IMR-90 (cell line): ENCODE data around the gene PTPRN2. TPM values are rescaled to one million over a fixed set of nuclear protein-coding genes. Genes with fewer than 3 reads are reported as not detected.

ENCODE experiments used
- ATAC-seq: fragments of 200-7000 bp; cut with Tn5 transposase; 2 replicates; pipeline ENCODE4 v1.9.1; 2020; ENCODE audit warnings: low read depth, mild to moderate bottlenecking, moderate library complexity
- BruUV-seq: library from RNA; stranded (reverse); fragments of 400-500 nt; replicated peaks from 2 replicates; lab custom pipeline; 2021; lab: Mats Ljungman, UMichigan
- CTCF ChIA-PET: fragments of 300-600 bp; formaldehyde crosslinking; extraction: SDS; loops from one replicate; lab custom pipeline; 2021; ENCODE audit warnings: antibody characterized with exemption; lab: Yijun Ruan, JAX
- POLR2A ChIA-PET: fragments of 300-600 bp; sonication (Branson Sonifier 250); formaldehyde crosslinking; loops from one replicate; lab custom pipeline; 2022; ENCODE audit warnings: antibody characterized with exemption; ENCODE audit not compliant: unreplicated experiment; lab: Charles Lee
- DNase-seq: peaks from one replicate; pipeline ENCODE4 v3.0.0; 2013
- H2AFZ ChIP-seq: replicated peaks from 2 replicates; pipeline ENCODE3; 2013; ENCODE audit warnings: low read length, mild to moderate bottlenecking; ENCODE audit not compliant: poor library complexity
- H2AK5ac ChIP-seq: 2 replicates; pipeline ENCODE4 v1.6.1; 2013; ENCODE audit warnings: low read depth, low read length, inconsistent platforms
- H2AK9ac ChIP-seq: replicated peaks from 2 replicates; pipeline ENCODE3; 2013; ENCODE audit warnings: mild to moderate bottlenecking, low read depth, low read length, moderate library complexity; ENCODE audit not compliant: poor library complexity
- H2BK120ac ChIP-seq: 2 replicates; pipeline ENCODE4 v1.6.1; 2013; ENCODE audit warnings: low read depth, low read length, inconsistent platforms
- H2BK15ac ChIP-seq: 3 replicates; pipeline ENCODE4 v1.6.1; 2013; ENCODE audit warnings: low read depth, low read length, inconsistent platforms
- H2BK20ac ChIP-seq: 2 replicates; pipeline ENCODE4 v1.6.1; 2013; ENCODE audit warnings: low read depth, mild to moderate bottlenecking, inconsistent platforms, low read length, moderate library complexity
- H2BK5ac ChIP-seq: 2 replicates; pipeline ENCODE4 v1.6.1; 2013; ENCODE audit warnings: mild to moderate bottlenecking, low read depth, low read length, inconsistent platforms; ENCODE audit not compliant: poor library complexity, severe bottlenecking
- H3K14ac ChIP-seq: replicated peaks from 2 replicates; pipeline ENCODE4 v1.6.1; 2013; ENCODE audit warnings: low read depth, low read length, inconsistent platforms
- H3K18ac ChIP-seq: 2 replicates; pipeline ENCODE4 v1.6.1; 2013; ENCODE audit warnings: low read depth, low read length, control low read depth
- H3K23ac ChIP-seq: 2 replicates; pipeline ENCODE4 v1.6.1; 2013; ENCODE audit warnings: low read depth, low read length, inconsistent platforms
- H3K27ac ChIP-seq: 2 replicates; pipeline ENCODE4 v1.5.1; 2013; ENCODE audit warnings: mild to moderate bottlenecking, control low read depth, low read length; ENCODE audit not compliant: insufficient read depth
- H3K27me3 ChIP-seq: 2 replicates; pipeline ENCODE4 v1.6.1; 2013; ENCODE audit warnings: low read length; ENCODE audit not compliant: control insufficient read depth, insufficient read depth
- H3K36me3 ChIP-seq: 2 replicates; pipeline ENCODE4 v1.6.1; 2013; ENCODE audit warnings: low read length, mixed read lengths; ENCODE audit not compliant: control insufficient read depth, insufficient read depth
- H3K4ac ChIP-seq: 2 replicates; pipeline ENCODE4 v1.6.1; 2013; ENCODE audit warnings: low read depth, low read length, inconsistent platforms
- H3K4me1 ChIP-seq: 2 replicates; pipeline ENCODE4 v1.6.1; 2013; ENCODE audit warnings: low read length, mixed read lengths; ENCODE audit not compliant: control insufficient read depth, insufficient read depth
- H3K4me2 ChIP-seq: 2 replicates; pipeline ENCODE4 v1.6.1; 2013; ENCODE audit warnings: low read depth, mild to moderate bottlenecking, control low read depth, low read length, moderate library complexity
- H3K4me3 ChIP-seq: 2 replicates; pipeline ENCODE4 v1.5.1; 2013; ENCODE audit warnings: low read depth, mild to moderate bottlenecking, control low read depth, low read length, moderate library complexity; ENCODE audit not compliant: insufficient read depth
- H3K56ac ChIP-seq: 2 replicates; pipeline ENCODE4 v1.6.1; 2013; ENCODE audit warnings: low read length, inconsistent platforms; ENCODE audit not compliant: insufficient read depth; ENCODE audit errors: extremely low read depth
- H3K79me1 ChIP-seq, 2 experiments: 2 replicates each; pipeline ENCODE4 v1.6.1; 2013; ENCODE audit warnings: low read length in 2 of 2, inconsistent platforms in 1 of 2, low read depth in 1 of 2
- H3K9ac ChIP-seq: 2 replicates; pipeline ENCODE4 v1.6.1; 2013; ENCODE audit warnings: low read depth, low read length, control low read depth
- H3K9me1 ChIP-seq: 2 replicates; pipeline ENCODE4 v1.6.1; 2013; ENCODE audit warnings: low read length, inconsistent platforms; ENCODE audit not compliant: insufficient read depth
- H3K9me3 ChIP-seq: 2 replicates; pipeline ENCODE4 v1.6.1; 2013; ENCODE audit warnings: low read length; ENCODE audit not compliant: control insufficient read depth, insufficient read depth
- H4K20me1 ChIP-seq: 2 replicates; pipeline ENCODE4 v1.6.1; 2013; ENCODE audit warnings: low read length, inconsistent platforms; ENCODE audit not compliant: insufficient read depth
- H4K5ac ChIP-seq: 2 replicates; pipeline ENCODE4 v1.6.1; 2013; ENCODE audit warnings: mild to moderate bottlenecking, low read depth, low read length, control low read depth
- H4K8ac ChIP-seq, 2 experiments: 2 replicates each; pipeline ENCODE4 v1.6.1; 2013; ENCODE audit warnings: low read depth in 2 of 2, low read length in 2 of 2, control low read depth in 1 of 2, inconsistent platforms in 1 of 2
- H4K91ac ChIP-seq: 2 replicates; pipeline ENCODE4 v1.6.1; 2013; ENCODE audit warnings: low read depth, low read length, inconsistent platforms; ENCODE audit not compliant: insufficient read depth
- BHLHE40 ChIP-seq: fragments of 150-350 bp; IDR thresholded peaks from 2 replicates; pipeline ENCODE4 v1.6.1; 2016; ENCODE audit warnings: mild to moderate bottlenecking, low read depth, low read length
- CEBPB ChIP-seq: IDR thresholded peaks from 2 replicates; pipeline ENCODE4 v1.6.1; 2012; ENCODE audit warnings: low read depth, low read length, improper control_type of control experiment
- CHD1 ChIP-seq: IDR thresholded peaks from 2 replicates; pipeline ENCODE4 v1.6.1; 2012; ENCODE audit warnings: low read depth, low read length, improper control_type of control experiment
- CTCF ChIP-seq: conservative IDR thresholded peaks from 2 replicates; pipeline ENCODE4 v1.5.1; 2012; ENCODE audit warnings: mild to moderate bottlenecking, low read depth, low read length, improper control_type of control experiment
- ELK1 ChIP-seq: fragments of 150-350 bp; IDR thresholded peaks from 2 replicates; pipeline ENCODE4 v1.6.1; 2016; ENCODE audit warnings: low read depth, mild to moderate bottlenecking, low read length, moderate library complexity, borderline replicate concordance
- FOS ChIP-seq: fragments of 150-350 bp; IDR thresholded peaks from 2 replicates; pipeline ENCODE4 v1.6.1; 2016; ENCODE audit warnings: low read depth, low read length
- MAFK ChIP-seq: IDR thresholded peaks from 2 replicates; pipeline ENCODE4 v1.6.1; 2012; ENCODE audit warnings: low read depth, low read length, improper control_type of control experiment
- MAZ ChIP-seq: IDR thresholded peaks from 2 replicates; pipeline ENCODE4 v1.6.1; 2012; ENCODE audit warnings: low read depth, mild to moderate bottlenecking, low read length, improper control_type of control experiment, moderate library complexity, borderline replicate concordance
- MXI1 ChIP-seq: IDR thresholded peaks from 2 replicates; pipeline ENCODE4 v1.6.1; 2012; ENCODE audit warnings: low read depth, mild to moderate bottlenecking, low read length, moderate library complexity, borderline replicate concordance
- NFE2L2 ChIP-seq: fragments of 150-350 bp; IDR thresholded peaks from 2 replicates; pipeline ENCODE4 v1.6.1; 2016; ENCODE audit warnings: low read depth, mild to moderate bottlenecking, low read length
- POLR2A ChIP-seq: IDR thresholded peaks from 2 replicates; pipeline ENCODE4 v1.6.1; 2012; ENCODE audit warnings: mild to moderate bottlenecking, low read depth, low read length
- RAD21 ChIP-seq: IDR thresholded peaks from 2 replicates; pipeline ENCODE4 v1.6.1; 2012; ENCODE audit warnings: low read length, improper control_type of control experiment
- RCOR1 ChIP-seq: IDR thresholded peaks from 2 replicates; pipeline ENCODE4 v1.6.1; 2012; ENCODE audit warnings: mild to moderate bottlenecking, low read length, improper control_type of control experiment; ENCODE audit not compliant: insufficient replicate concordance
- RFX5 ChIP-seq: IDR thresholded peaks from 2 replicates; pipeline ENCODE4 v1.8.0; 2012; ENCODE audit warnings: low read depth, mild to moderate bottlenecking, low read length, moderate library complexity
- SMC3 ChIP-seq: fragments of 150-350 bp; IDR thresholded peaks from 2 replicates; pipeline ENCODE4 v1.6.1; 2016; ENCODE audit warnings: low read depth, mild to moderate bottlenecking, antibody characterized with exemption, low read length, moderate library complexity
- USF2 ChIP-seq: fragments of 150-350 bp; IDR thresholded peaks from 2 replicates; pipeline ENCODE4 v1.6.1; 2017; ENCODE audit warnings: mild to moderate bottlenecking, antibody characterized with exemption, low read length, low read depth
- WGBS, 2 experiments: methylation state at CpG; one replicate each; pipeline versions ENCODE4 v1.1.5 to v1.1.7; 2013; ENCODE audit warnings: missing lambda C conversion rate in 2 of 2; ENCODE audit not compliant: insufficient read length in 1 of 2; ENCODE audit errors: extremely low coverage in 2 of 2; 5-methylcytosine and 5-hydroxymethylcytosine counted together
- dilution Hi-C: fragments of 300-500 bp; cut with HindIII; formaldehyde crosslinking; loops from one replicate; pipeline ENCODE4 v1.14.3; 2018; ENCODE audit warnings: low sequenced_read_pairs; ENCODE audit not compliant: unreplicated experiment
- in situ Hi-C: fragments of 300-500 bp; cut with MboI; formaldehyde crosslinking; loops from 3 replicates; pipeline ENCODE4 v1.14.3; 2019; ENCODE audit warnings: low sequenced_read_pairs, inconsistent platforms, mixed read lengths
- intact Hi-C: fragments of 100-400 bp; cut with micrococcal nuclease; formaldehyde crosslinking; loops from 2 replicates; pipeline ENCODE4 v1.10.0; 2022
- polyA plus RNA-seq, 3 experiments: library from polyadenylated mRNA; depleted of rRNA; stranded (reverse); fragments of >200 nt; gene quantifications; 2 replicates each; pipeline ENCODE4 v1.2.3, GENCODE V29; 2012; ENCODE audit warnings: low replicate concordance in 1 of 3
- total RNA-seq: library from RNA; depleted of rRNA; stranded (reverse); fragments of >200 nt; gene quantifications from 2 replicates; pipeline ENCODE4 v1.2.3, GENCODE V29; 2012

PTPRN2 gene
- total and polyA plus RNA-seq, 2 of the 4 experiments (the other 2 are of a cell fraction): 0.03 TPM; not detected in 1

GRCh38 chr7:157586426-157586955 is 1001.1 kb downstream of the PTPRN2 start:
- intact Hi-C loops (no loop called here), dilution Hi-C loops (no loop called here), in situ Hi-C loops (no loop called here)
- no peaks in the 10 kb centered on the region for H4K20me1 ChIP-seq
- no peak overlapping the region for H3K9ac ChIP-seq
- no peaks in the 10 kb centered on the region for H3K36me3 ChIP-seq
- no peak overlapping the region for H3K4me2 ChIP-seq
- no peaks in the 10 kb centered on the region for H3K79me1 ChIP-seq
- DNase-seq: no peak
- TF ChIP-seq RFX5 (no peak), NFE2L2 (no peak), POLR2A (no peak), FOS (no peak), BHLHE40 (no peak), RCOR1 (no peak), MAZ (no peak), MXI1 (no peak), USF2 (no peak), ELK1 (no peak), MAFK (no peak), CEBPB (no peak), RAD21 (no peak), CHD1 (no peak), SMC3 (no peak), CTCF (no peak)
- H2AFZ ChIP-seq: no peak overlapping the region
- no peak overlapping the region for H3K18ac ChIP-seq
- H2BK15ac ChIP-seq: no peak overlapping the region
- H4K91ac ChIP-seq: no peak overlapping the region
- H4K8ac ChIP-seq: no peak overlapping the region
- no peak overlapping the region for H3K14ac ChIP-seq
- no TSS peak for BruUV-seq
- H2BK20ac ChIP-seq: no peak overlapping the region
- H3K9me1 ChIP-seq: no peaks in the 10 kb centered on the region
- no peaks in the 10 kb centered on the region for H3K27me3 ChIP-seq
- H3K4me1 ChIP-seq: no peaks in the 10 kb centered on the region
- peaks cover 59% of the 10 kb centered on the region for H3K9me3 ChIP-seq
- WGBS, 2 experiments: 31% methylated on average over 8 of the region's 15 CpGs; no CpG with 5 or more reads in 1 of the 2 experiments
- no peak for ATAC-seq
- no peak overlapping the region for H3K4me3 ChIP-seq
- H3K4ac ChIP-seq: no peak overlapping the region
- no peak overlapping the region for H2BK120ac ChIP-seq
- no peak overlapping the region for H2AK9ac ChIP-seq
- POLR2A ChIA-PET: no interaction called here
- no peak overlapping the region for H4K5ac ChIP-seq
- H3K27ac ChIP-seq: no peak overlapping the region
- H3K56ac ChIP-seq: no peak overlapping the region
- H2BK5ac ChIP-seq: no peak overlapping the region
- H2AK5ac ChIP-seq: no peak overlapping the region
- H3K23ac ChIP-seq: no peak overlapping the region
- CTCF ChIA-PET: no interaction called here
